Measurements from ENCODE around the gene RAB35.

RAB35 gene

GRCh38 chr12:120117961-120118320 is 1.4 kb upstream of the RAB35 start:
- Histone ChIP-seq H3K27ac (ENCODE audit: low read length) (peak overlapping the region; percentile 79), H3K4me1 (ENCODE audit: control insufficient read depth in 1 of 2, insufficient read depth in 2 of 2, low read length in 2 of 2) (peaks cover 20 to 38% of the 10 kb centered on the region in 2 donors), H3K27me3 (ENCODE audit: low read depth, low read length) (no peaks in the 10 kb centered on the region), H3K36me3 (ENCODE audit: control insufficient read depth in 1 of 2, insufficient read depth in 2 of 2, low read length in 2 of 2) (no peaks in the 10 kb centered on the region), H3K4me3 (ENCODE audit: low read depth in 1 of 2, low read length in 2 of 2) (peak overlapping the region; percentile 81 to 92), H3K9me3 (ENCODE audit: control insufficient read depth in 1 of 2, low read length in 2 of 2) (no peaks in the 10 kb centered on the region)

GRCh38 chr12:120116792-120117651 is 469 bp upstream of the RAB35 start:
- Histone ChIP-seq H3K9me3 (ENCODE audit: control insufficient read depth in 1 of 2, low read length in 2 of 2) (no peaks in the 10 kb centered on the region), H3K36me3 (ENCODE audit: control insufficient read depth in 1 of 2, insufficient read depth in 2 of 2, low read length in 2 of 2) (no peaks in the 10 kb centered on the region), H3K27me3 (ENCODE audit: low read depth, low read length) (no peaks in the 10 kb centered on the region), H3K4me3 (ENCODE audit: low read depth in 1 of 2, low read length in 2 of 2) (peak overlapping the region; percentile 81 to 92), H3K27ac (ENCODE audit: low read length) (peak overlapping the region; percentile 79), H3K4me1 (ENCODE audit: control insufficient read depth in 1 of 2, insufficient read depth in 2 of 2, low read length in 2 of 2) (peaks cover 20 to 44% of the 10 kb centered on the region in 2 donors)

- Histone ChIP-seq H3K27me3 (ENCODE audit: low read depth, low read length) (no peaks in the 10 kb centered on the region), H3K27ac (ENCODE audit: low read length) (peak overlapping the region; percentile 75), H3K4me3 (ENCODE audit: low read depth in 1 of 2, low read length in 2 of 2) (peak overlapping the region; percentile 79 to 97), H3K4me1 (ENCODE audit: control insufficient read depth in 1 of 2, insufficient read depth in 2 of 2, low read length in 2 of 2) (peaks cover 20 to 51% of the 10 kb centered on the region in 2 donors), H3K9me3 (ENCODE audit: control insufficient read depth in 1 of 2, low read length in 2 of 2) (no peaks in the 10 kb centered on the region), H3K36me3 (ENCODE audit: control insufficient read depth in 1 of 2, insufficient read depth in 2 of 2, low read length in 2 of 2) (no peaks in the 10 kb centered on the region)
Observed at GRCh38 chr12:120115692-120116440, 687 bp downstream of the RAB35 start.

GRCh38 chr12:120115066-120115465 is 1.5 kb downstream of the RAB35 start:
- H3K36me3 ChIP-seq (ENCODE audit: control insufficient read depth in 1 of 2, insufficient read depth in 2 of 2, low read length in 2 of 2), result no peaks in the 10 kb centered on the region
- H3K27ac ChIP-seq (ENCODE audit: low read length), result peak overlapping the region; percentile 75
- H3K4me1 ChIP-seq (ENCODE audit: control insufficient read depth in 1 of 2, insufficient read depth in 2 of 2, low read length in 2 of 2), result peaks cover 20 to 56% of the 10 kb centered on the region in 2 donors
- H3K9me3 ChIP-seq (ENCODE audit: control insufficient read depth in 1 of 2, low read length in 2 of 2), result no peaks in the 10 kb centered on the region
- peak overlapping the region; percentile 79 to 97 for H3K4me3 ChIP-seq (ENCODE audit: low read depth in 1 of 2, low read length in 2 of 2)
- no peaks in the 10 kb centered on the region for H3K27me3 ChIP-seq (ENCODE audit: low read depth, low read length)

GRCh38 chr12:120110550-120111501 is 5.7 kb downstream of the RAB35 start:
- Histone ChIP-seq H3K27me3 (ENCODE audit: low read depth, low read length) (no peaks in the 10 kb centered on the region), H3K4me3 (ENCODE audit: low read depth in 1 of 2, low read length in 2 of 2) (no peak overlapping the region), H3K36me3 (ENCODE audit: control insufficient read depth in 1 of 2, insufficient read depth in 2 of 2, low read length in 2 of 2) (peaks cover 4 to 15% of the 10 kb centered on the region in 2 donors), H3K4me1 (ENCODE audit: control insufficient read depth in 1 of 2, insufficient read depth in 2 of 2, low read length in 2 of 2) (peaks cover 10 to 43% of the 10 kb centered on the region in 2 donors), H3K27ac (ENCODE audit: low read length) (no peak overlapping the region), H3K9me3 (ENCODE audit: control insufficient read depth in 1 of 2, low read length in 2 of 2) (no peaks in the 10 kb centered on the region)

- Histone ChIP-seq H3K9me3 (ENCODE audit: control insufficient read depth in 1 of 2, low read length in 2 of 2) (no peaks in the 10 kb centered on the region), H3K4me3 (ENCODE audit: low read depth in 1 of 2, low read length in 2 of 2) (no peak overlapping the region), H3K4me1 (ENCODE audit: control insufficient read depth in 1 of 2, insufficient read depth in 2 of 2, low read length in 2 of 2) (peaks cover 0 to 32% of the 10 kb centered on the region in 2 donors), H3K36me3 (ENCODE audit: control insufficient read depth in 1 of 2, insufficient read depth in 2 of 2, low read length in 2 of 2) (peaks cover 5 to 20% of the 10 kb centered on the region in 2 donors), H3K27ac (ENCODE audit: low read length) (no peak overlapping the region), H3K27me3 (ENCODE audit: low read depth, low read length) (no peaks in the 10 kb centered on the region)
Observed at GRCh38 chr12:120109570-120110267, 6.8 kb downstream of the RAB35 start.

GRCh38 chr12:120106151-120106550 is 10.4 kb downstream of the RAB35 start:
- H3K27ac ChIP-seq (ENCODE audit: low read length), result no peak overlapping the region
- no peaks in the 10 kb centered on the region for H3K9me3 ChIP-seq (ENCODE audit: control insufficient read depth in 1 of 2, low read length in 2 of 2)
- no peak overlapping the region for H3K4me3 ChIP-seq (ENCODE audit: low read depth in 1 of 2, low read length in 2 of 2)
- peaks cover 3 to 35% of the 10 kb centered on the region in 2 donors for H3K4me1 ChIP-seq (ENCODE audit: control insufficient read depth in 1 of 2, insufficient read depth in 2 of 2, low read length in 2 of 2)
- no peaks in the 10 kb centered on the region for H3K27me3 ChIP-seq (ENCODE audit: low read depth, low read length)
- peaks cover 13 to 45% of the 10 kb centered on the region in 2 donors for H3K36me3 ChIP-seq (ENCODE audit: control insufficient read depth in 1 of 2, insufficient read depth in 2 of 2, low read length in 2 of 2)

GRCh38 chr12:120103371-120103770 is 13.2 kb downstream of the RAB35 start:
- no peak overlapping the region for H3K27ac ChIP-seq (ENCODE audit: low read length)
- H3K4me3 ChIP-seq (ENCODE audit: low read depth in 1 of 2, low read length in 2 of 2), result no peak overlapping the region

GRCh38 chr12:120103044-120103338 is 13.6 kb downstream of the RAB35 start:
- H3K9me3 ChIP-seq (ENCODE audit: control insufficient read depth in 1 of 2, low read length in 2 of 2), result no peaks in the 10 kb centered on the region
- peaks cover 26 to 61% of the 10 kb centered on the region in 2 donors for H3K36me3 ChIP-seq (ENCODE audit: control insufficient read depth in 1 of 2, insufficient read depth in 2 of 2, low read length in 2 of 2)
- peaks cover 4 to 29% of the 10 kb centered on the region in 2 donors for H3K4me1 ChIP-seq (ENCODE audit: control insufficient read depth in 1 of 2, insufficient read depth in 2 of 2, low read length in 2 of 2)
- no peak overlapping the region for H3K27ac ChIP-seq (ENCODE audit: low read length)
- H3K27me3 ChIP-seq (ENCODE audit: low read depth, low read length), result no peaks in the 10 kb centered on the region
- H3K4me3 ChIP-seq (ENCODE audit: low read depth in 1 of 2, low read length in 2 of 2), result no peak overlapping the region

More at GRCh38 chr12:120103371-120103770, 13.2 kb downstream of the RAB35 start:
- Histone ChIP-seq H3K27me3 (ENCODE audit: low read depth, low read length) (no peaks in the 10 kb centered on the region), H3K9me3 (ENCODE audit: control insufficient read depth in 1 of 2, low read length in 2 of 2) (no peaks in the 10 kb centered on the region), H3K4me1 (ENCODE audit: control insufficient read depth in 1 of 2, insufficient read depth in 2 of 2, low read length in 2 of 2) (peaks cover 4 to 29% of the 10 kb centered on the region in 2 donors), H3K36me3 (ENCODE audit: control insufficient read depth in 1 of 2, insufficient read depth in 2 of 2, low read length in 2 of 2) (peaks cover 23 to 59% of the 10 kb centered on the region in 2 donors)

- H3K4me3 ChIP-seq (ENCODE audit: low read depth in 1 of 2, low read length in 2 of 2), result no peak overlapping the region
- no peaks in the 10 kb centered on the region for H3K27me3 ChIP-seq (ENCODE audit: low read depth, low read length)
- H3K9me3 ChIP-seq (ENCODE audit: control insufficient read depth in 1 of 2, low read length in 2 of 2), result no peaks in the 10 kb centered on the region
- H3K27ac ChIP-seq (ENCODE audit: low read length), result no peak overlapping the region
- H3K36me3 ChIP-seq (ENCODE audit: control insufficient read depth in 1 of 2, insufficient read depth in 2 of 2, low read length in 2 of 2), result peaks cover 26 to 58% of the 10 kb centered on the region in 2 donors
- peaks cover 4 to 29% of the 10 kb centered on the region in 2 donors for H3K4me1 ChIP-seq (ENCODE audit: control insufficient read depth in 1 of 2, insufficient read depth in 2 of 2, low read length in 2 of 2)
Observed at GRCh38 chr12:120102189-120103043, 14.1 kb downstream of the RAB35 start.
